OCI-LY3 (cell line): ENCODE data around the gene COBL.

Experiments
- H2AFZ ChIP-seq: fragments of 200-600, 300-600 bp; shearing (Covaris generic); 2 replicates; pipeline ENCODE4 v1.6.0; 2014; ENCODE audit warnings: antibody characterized with exemption, low read depth, low read length
- H3K27ac ChIP-seq: fragments of 200-600, 300-600 bp; sonication (generic); 2 replicates; pipeline ENCODE4 v1.5.1; 2014; ENCODE audit warnings: mild to moderate bottlenecking, low read length, moderate library complexity, mixed read lengths
- H3K27me3 ChIP-seq: fragments of 200-600, 300-600 bp; sonication (generic); 2 replicates; pipeline ENCODE4 v1.6.1; 2014; ENCODE audit warnings: low read depth, low read length, mixed read lengths
- H3K36me3 ChIP-seq: fragments of 200-600, 300-600 bp; sonication (generic); replicated peaks from 2 replicates; pipeline ENCODE3; 2014; ENCODE audit warnings: low read depth, low read length, mixed read lengths
- H3K4me1 ChIP-seq: fragments of 300-600, 200-600 bp; sonication (generic); 2 replicates; pipeline ENCODE4 v1.6.1; 2014; ENCODE audit warnings: low read length, mixed read lengths
- H3K4me2 ChIP-seq: fragments of 200-600, 300-600 bp; sonication (generic); 2 replicates; pipeline ENCODE4 v1.6.1; 2014; ENCODE audit warnings: low read length, mixed read lengths
- H3K4me3 ChIP-seq: fragments of 300-600, 200-600 bp; sonication (generic); 2 replicates; pipeline ENCODE4 v1.5.1; 2014; ENCODE audit warnings: antibody characterized with exemption, mild to moderate bottlenecking, low read length, moderate library complexity
- H3K79me2 ChIP-seq: fragments of 300-600, 200-600 bp; shearing (Covaris generic); 2 replicates; pipeline ENCODE4 v1.6.1; 2014; ENCODE audit warnings: mild to moderate bottlenecking, low read length, mixed read lengths
- H3K9ac ChIP-seq: fragments of 300-600, 200-600 bp; shearing (Covaris generic); 2 replicates; pipeline ENCODE4 v1.6.0; 2014; ENCODE audit warnings: mild to moderate bottlenecking, low read length, moderate library complexity
- H3K9me3 ChIP-seq: fragments of 200-600, 300-600 bp; shearing (Covaris generic); 2 replicates; pipeline ENCODE4 v1.6.1; 2014; ENCODE audit warnings: low read length, mixed read lengths; ENCODE audit not compliant: insufficient read depth
- H4K20me1 ChIP-seq: fragments of 200-600, 300-600 bp; sonication (generic); 2 replicates; pipeline ENCODE4 v1.6.1; 2016; ENCODE audit warnings: low read length, mixed read lengths; ENCODE audit not compliant: insufficient read depth
- EZH2phosphoT487 ChIP-seq: fragments of 200-600 bp; shearing (Covaris generic); IDR thresholded peaks from 2 replicates; pipeline ENCODE4 v1.6.1; 2018; ENCODE audit warnings: antibody characterized with exemption, mixed run types, low read depth
- TF ChIP-seq, protein P1 (sequence below): fragments of 200-600, 300-600 bp; sonication (generic); IDR thresholded peaks from 2 replicates; pipeline ENCODE4 v1.5.1; 2014; ENCODE audit warnings: antibody characterized with exemption, low read length, low read depth

Gene COBL

GRCh38 chr7:51189777-51190176 is 126.8 kb downstream of the COBL start:
- Histone ChIP-seq H2AFZ (no peak overlapping the region), H3K27ac (no peak overlapping the region), H3K4me3 (no peak overlapping the region), H3K9me3 (no peaks in the 10 kb centered on the region), H3K36me3 (no peaks in the 10 kb centered on the region), H4K20me1 (no peaks in the 10 kb centered on the region), H3K9ac (no peak overlapping the region), H3K4me1 (no peaks in the 10 kb centered on the region), H3K27me3 (no peaks in the 10 kb centered on the region), H3K79me2 (no peaks in the 10 kb centered on the region), H3K4me2 (no peak overlapping the region)
- no peak for TF ChIP-seq EZH2phosphoT487

GRCh38 chr7:51188987-51189386 is 127.6 kb downstream of the COBL start:
- H3K4me3 ChIP-seq = no peak overlapping the region
- no peaks in the 10 kb centered on the region for H3K27me3 ChIP-seq
- no peaks in the 10 kb centered on the region for H3K9me3 ChIP-seq
- no peak for TF ChIP-seq EZH2phosphoT487
- no peaks in the 10 kb centered on the region for H4K20me1 ChIP-seq
- no peak overlapping the region for H3K9ac ChIP-seq
- H3K36me3 ChIP-seq = no peaks in the 10 kb centered on the region
- no peak overlapping the region for H2AFZ ChIP-seq
- H3K79me2 ChIP-seq = no peaks in the 10 kb centered on the region
- no peak overlapping the region for H3K4me2 ChIP-seq
- H3K27ac ChIP-seq = no peak overlapping the region
- no peaks in the 10 kb centered on the region for H3K4me1 ChIP-seq

DNA sequence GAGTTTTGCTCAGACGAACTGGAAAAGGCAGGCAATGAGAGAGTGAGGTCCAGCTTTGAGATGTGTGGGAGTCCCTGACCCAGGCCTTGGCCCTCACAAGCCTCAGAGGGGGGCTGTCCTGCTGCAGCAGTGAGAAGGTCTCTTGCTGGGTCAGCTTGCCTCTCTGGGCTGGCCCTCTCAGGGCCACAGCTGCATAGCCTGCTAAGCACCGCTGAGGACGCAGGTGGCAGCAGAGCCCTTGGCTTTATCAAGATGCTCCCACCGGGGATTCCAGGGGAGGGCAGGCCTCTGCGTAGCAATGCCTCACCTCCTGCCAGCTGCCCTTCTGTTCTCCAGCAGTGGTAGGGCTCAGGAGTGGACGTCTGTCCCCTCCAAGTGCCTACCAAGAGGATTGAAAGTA is 128.7 kb downstream of the COBL start:
- no peak overlapping the region for H3K4me2 ChIP-seq
- no peak overlapping the region for H3K9ac ChIP-seq
- H3K36me3 ChIP-seq = no peaks in the 10 kb centered on the region
- H3K9me3 ChIP-seq = no peaks in the 10 kb centered on the region
- no peak for TF ChIP-seq EZH2phosphoT487
- TF ChIP-seq, protein P1, sequence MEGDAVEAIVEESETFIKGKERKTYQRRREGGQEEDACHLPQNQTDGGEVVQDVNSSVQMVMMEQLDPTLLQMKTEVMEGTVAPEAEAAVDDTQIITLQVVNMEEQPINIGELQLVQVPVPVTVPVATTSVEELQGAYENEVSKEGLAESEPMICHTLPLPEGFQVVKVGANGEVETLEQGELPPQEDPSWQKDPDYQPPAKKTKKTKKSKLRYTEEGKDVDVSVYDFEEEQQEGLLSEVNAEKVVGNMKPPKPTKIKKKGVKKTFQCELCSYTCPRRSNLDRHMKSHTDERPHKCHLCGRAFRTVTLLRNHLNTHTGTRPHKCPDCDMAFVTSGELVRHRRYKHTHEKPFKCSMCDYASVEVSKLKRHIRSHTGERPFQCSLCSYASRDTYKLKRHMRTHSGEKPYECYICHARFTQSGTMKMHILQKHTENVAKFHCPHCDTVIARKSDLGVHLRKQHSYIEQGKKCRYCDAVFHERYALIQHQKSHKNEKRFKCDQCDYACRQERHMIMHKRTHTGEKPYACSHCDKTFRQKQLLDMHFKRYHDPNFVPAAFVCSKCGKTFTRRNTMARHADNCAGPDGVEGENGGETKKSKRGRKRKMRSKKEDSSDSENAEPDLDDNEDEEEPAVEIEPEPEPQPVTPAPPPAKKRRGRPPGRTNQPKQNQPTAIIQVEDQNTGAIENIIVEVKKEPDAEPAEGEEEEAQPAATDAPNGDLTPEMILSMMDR = no peak
- no peaks in the 10 kb centered on the region for H3K79me2 ChIP-seq
- H3K4me3 ChIP-seq = no peak overlapping the region
- no peak overlapping the region for H3K27ac ChIP-seq
- 0 out of 2 replicates have a peak, but pooled peaks cover 3% of the 10 kb centered on the region for H3K27me3 ChIP-seq
- H3K4me1 ChIP-seq = no peaks in the 10 kb centered on the region
- H2AFZ ChIP-seq = no peak overlapping the region
- H4K20me1 ChIP-seq = no peaks in the 10 kb centered on the region

DNA sequence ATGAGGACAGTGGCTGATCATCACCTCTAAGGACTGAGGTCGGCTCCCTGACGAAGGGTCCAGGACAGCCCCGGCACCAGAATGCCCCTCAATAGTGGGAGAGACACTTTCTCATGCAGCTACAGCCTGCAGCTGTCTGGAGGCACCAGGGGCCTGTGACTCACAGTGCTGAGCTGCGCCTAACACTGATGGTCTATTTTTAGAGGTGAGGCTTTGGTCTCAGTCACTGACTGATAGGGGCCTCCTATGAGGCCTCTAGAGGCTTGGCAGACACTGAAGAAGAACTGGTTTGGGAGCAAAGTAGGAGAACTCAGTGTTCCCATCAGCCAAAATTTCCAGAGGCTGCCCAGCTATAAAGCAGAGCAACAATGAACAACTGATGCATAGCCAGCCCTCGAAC is 130.1 kb downstream of the COBL start:
- Histone ChIP-seq H4K20me1 (no peaks in the 10 kb centered on the region), H3K36me3 (no peaks in the 10 kb centered on the region), H3K27ac (no peak overlapping the region), H3K4me3 (no peak overlapping the region), H3K9me3 (no peaks in the 10 kb centered on the region), H3K9ac (no peak overlapping the region), H3K27me3 (0 out of 2 replicates have a peak, but pooled peaks cover 3% of the 10 kb centered on the region), H3K79me2 (no peaks in the 10 kb centered on the region), H3K4me1 (no peaks in the 10 kb centered on the region), H3K4me2 (no peak overlapping the region), H2AFZ (no peak overlapping the region)
- TF ChIP-seq, protein P1 = no peak
- no peak for TF ChIP-seq EZH2phosphoT487

GRCh38 chr7:51182636-51183166 is 133.9 kb downstream of the COBL start:
- H3K4me2 ChIP-seq = no peak overlapping the region
- H2AFZ ChIP-seq = no peak overlapping the region

More at GRCh38 chr7:51182636-51183166, 133.9 kb downstream of the COBL start:
- H3K4me1 ChIP-seq = no peaks in the 10 kb centered on the region
- H3K9ac ChIP-seq = no peak overlapping the region
- H3K27ac ChIP-seq = no peak overlapping the region
- no peak overlapping the region for H3K4me3 ChIP-seq
- TF ChIP-seq EZH2phosphoT487 = no peak
- TF ChIP-seq, protein P1 = no peak
- no peaks in the 10 kb centered on the region for H4K20me1 ChIP-seq
- H3K27me3 ChIP-seq = peaks cover 15% of the 10 kb centered on the region
- H3K9me3 ChIP-seq = no peaks in the 10 kb centered on the region
- H3K79me2 ChIP-seq = no peaks in the 10 kb centered on the region
- no peaks in the 10 kb centered on the region for H3K36me3 ChIP-seq
